Adipocyte (in vitro differentiated cells): ENCODE data around the gene CDH16.
"Not testable (repeated sequence)": the region's sequence is repeated elsewhere in the genome, so short reads cannot be mapped to it uniquely, and the experiment has no call there.

Experiments used
- DNase-seq: peaks from one replicate; pipeline ENCODE4 v3.0.0-alpha.2; 2015; ENCODE audit warnings: low read depth
- H3K27me3 ChIP-seq: replicated peaks from 2 replicates; pipeline ENCODE4 v1.7.0; 2013; ENCODE audit warnings: mild to moderate bottlenecking, low read length, moderate library complexity; ENCODE audit not compliant: control insufficient read depth, insufficient read depth
- H3K36me3 ChIP-seq: 2 replicates; pipeline ENCODE4 v1.7.0; 2013; ENCODE audit warnings: low read length, mild to moderate bottlenecking, moderate library complexity; ENCODE audit not compliant: control insufficient read depth, insufficient read depth, severe bottlenecking
- H3K4me1 ChIP-seq: 2 replicates; pipeline ENCODE4 v1.7.0; 2013; ENCODE audit warnings: mild to moderate bottlenecking, low read length, moderate library complexity; ENCODE audit not compliant: control insufficient read depth, insufficient read depth
- H3K4me3 ChIP-seq: 2 replicates; pipeline ENCODE4 v1.7.0; 2013; ENCODE audit warnings: mild to moderate bottlenecking, low read length, moderate library complexity
- H3K9ac ChIP-seq: 2 replicates; pipeline ENCODE4 v1.7.0; 2013; ENCODE audit warnings: mild to moderate bottlenecking, low read length, moderate library complexity
- H3K9me3 ChIP-seq: 2 replicates; pipeline ENCODE4 v1.7.0; 2013; ENCODE audit warnings: mild to moderate bottlenecking, low read length, moderate library complexity; ENCODE audit not compliant: control insufficient read depth

Gene CDH16, protein sequence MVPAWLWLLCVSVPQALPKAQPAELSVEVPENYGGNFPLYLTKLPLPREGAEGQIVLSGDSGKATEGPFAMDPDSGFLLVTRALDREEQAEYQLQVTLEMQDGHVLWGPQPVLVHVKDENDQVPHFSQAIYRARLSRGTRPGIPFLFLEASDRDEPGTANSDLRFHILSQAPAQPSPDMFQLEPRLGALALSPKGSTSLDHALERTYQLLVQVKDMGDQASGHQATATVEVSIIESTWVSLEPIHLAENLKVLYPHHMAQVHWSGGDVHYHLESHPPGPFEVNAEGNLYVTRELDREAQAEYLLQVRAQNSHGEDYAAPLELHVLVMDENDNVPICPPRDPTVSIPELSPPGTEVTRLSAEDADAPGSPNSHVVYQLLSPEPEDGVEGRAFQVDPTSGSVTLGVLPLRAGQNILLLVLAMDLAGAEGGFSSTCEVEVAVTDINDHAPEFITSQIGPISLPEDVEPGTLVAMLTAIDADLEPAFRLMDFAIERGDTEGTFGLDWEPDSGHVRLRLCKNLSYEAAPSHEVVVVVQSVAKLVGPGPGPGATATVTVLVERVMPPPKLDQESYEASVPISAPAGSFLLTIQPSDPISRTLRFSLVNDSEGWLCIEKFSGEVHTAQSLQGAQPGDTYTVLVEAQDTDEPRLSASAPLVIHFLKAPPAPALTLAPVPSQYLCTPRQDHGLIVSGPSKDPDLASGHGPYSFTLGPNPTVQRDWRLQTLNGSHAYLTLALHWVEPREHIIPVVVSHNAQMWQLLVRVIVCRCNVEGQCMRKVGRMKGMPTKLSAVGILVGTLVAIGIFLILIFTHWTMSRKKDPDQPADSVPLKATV

DNA sequence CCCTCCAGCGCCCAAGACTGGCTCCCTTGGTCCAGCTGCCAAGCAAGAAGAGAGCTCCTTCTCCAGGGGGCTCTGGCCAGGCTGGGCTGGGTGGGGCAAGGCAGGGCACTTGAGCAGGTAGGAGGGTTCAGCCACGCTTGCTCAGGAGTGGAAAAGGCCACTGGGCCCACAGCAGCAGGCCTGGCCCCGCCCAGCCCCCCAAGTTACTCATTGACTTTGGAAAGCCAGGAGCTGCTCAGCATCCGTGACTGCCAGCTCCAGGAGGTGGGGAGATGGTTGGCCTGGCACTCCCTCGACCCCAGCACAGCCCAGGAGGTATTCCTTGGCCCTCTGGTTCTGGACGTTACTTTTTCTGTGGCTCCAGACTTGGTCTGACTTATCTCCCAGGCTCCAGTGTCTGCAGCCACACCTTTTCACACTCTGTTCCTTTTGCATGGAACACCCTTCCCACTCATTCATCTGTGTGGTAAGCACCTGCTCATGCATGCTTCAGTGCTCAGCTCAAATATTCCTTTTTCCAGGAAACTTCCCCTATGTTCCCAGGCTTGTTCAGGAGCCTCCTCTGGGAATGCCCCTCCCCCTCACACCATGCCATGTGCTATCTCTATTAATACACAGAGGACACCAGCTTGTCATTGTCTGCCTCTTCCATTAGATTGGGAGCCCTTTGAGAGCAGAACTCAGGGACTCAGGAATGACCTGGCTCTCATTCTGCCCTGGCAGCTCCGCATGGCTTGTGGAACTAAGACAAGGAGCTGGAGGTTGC lies at the start of gene CDH16:
TSS of gene CDH16 (minus strand) at position 83 of the 766 bp plus-strand sequence. CDS start 820 bp downstream, outside the sequence.
- DNase-seq = no peak
- Histone ChIP-seq H3K4me1 (peaks cover 12% of the 10 kb centered on the region), H3K36me3 (no peaks in the 10 kb centered on the region), H3K4me3 (no peak within 1 kb of the TSS), H3K9ac (no peak within 1 kb of the TSS), H3K9me3 (no peaks in the 10 kb centered on the region), H3K27me3 (peaks cover 56% of the 10 kb centered on the region)

DNA sequence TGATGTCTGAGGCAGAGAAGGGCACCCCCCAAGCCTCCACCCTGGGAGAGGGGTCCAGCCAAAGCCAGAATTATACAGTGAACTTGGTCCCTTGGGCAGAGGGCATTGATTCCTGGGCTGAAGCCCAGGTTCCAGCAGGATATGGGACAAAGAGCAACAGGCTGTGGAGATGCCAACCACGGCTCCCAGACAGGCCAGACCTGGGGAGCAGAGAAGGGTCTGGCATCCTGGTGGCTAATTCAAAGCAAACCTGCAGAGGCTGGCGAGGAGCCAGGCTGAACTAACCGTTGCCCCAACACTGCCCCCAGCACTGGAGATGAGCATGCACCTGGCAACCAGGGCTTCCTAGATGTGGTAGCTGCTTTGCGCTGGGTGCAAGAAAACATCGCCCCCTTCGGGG lies 45.4 kb upstream of the CDH16 start:
- Histone ChIP-seq H3K36me3 (no peaks in the 10 kb centered on the region), H3K4me1 (peaks cover 18% of the 10 kb centered on the region), H3K4me3 (no peak overlapping the region), H3K9ac (no peak overlapping the region), H3K27me3 (peaks cover 31% of the 10 kb centered on the region), H3K9me3 (no peaks in the 10 kb centered on the region)
- DNase-seq = no peak

DNA sequence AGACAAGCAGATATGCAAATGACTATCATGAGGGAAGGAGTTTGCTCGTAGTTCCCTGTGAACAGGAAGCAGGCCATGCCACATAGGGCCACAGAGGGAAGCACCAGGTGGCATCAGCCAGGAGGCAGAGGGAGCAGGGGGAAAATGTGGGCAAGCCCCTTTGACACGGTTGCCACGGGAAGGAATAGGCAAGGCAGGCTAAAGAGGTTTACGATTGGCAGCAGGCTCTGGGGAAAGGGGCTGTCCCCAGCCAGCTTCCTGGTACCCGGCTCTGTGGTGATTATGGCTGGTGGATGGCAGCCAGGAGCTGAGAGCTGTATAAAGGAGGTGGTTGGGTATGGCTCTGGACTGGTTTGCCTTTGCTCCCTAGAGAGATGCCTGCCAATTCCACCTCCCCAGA lies 43.2 kb upstream of the CDH16 start:
- H3K27me3 ChIP-seq = peaks cover 25% of the 10 kb centered on the region
- DNase-seq = no peak
- H3K9ac ChIP-seq = no peak overlapping the region
- no peak overlapping the region for H3K4me3 ChIP-seq
- peaks cover 18% of the 10 kb centered on the region for H3K4me1 ChIP-seq
- H3K36me3 ChIP-seq = no peaks in the 10 kb centered on the region
- no peaks in the 10 kb centered on the region for H3K9me3 ChIP-seq

DNA sequence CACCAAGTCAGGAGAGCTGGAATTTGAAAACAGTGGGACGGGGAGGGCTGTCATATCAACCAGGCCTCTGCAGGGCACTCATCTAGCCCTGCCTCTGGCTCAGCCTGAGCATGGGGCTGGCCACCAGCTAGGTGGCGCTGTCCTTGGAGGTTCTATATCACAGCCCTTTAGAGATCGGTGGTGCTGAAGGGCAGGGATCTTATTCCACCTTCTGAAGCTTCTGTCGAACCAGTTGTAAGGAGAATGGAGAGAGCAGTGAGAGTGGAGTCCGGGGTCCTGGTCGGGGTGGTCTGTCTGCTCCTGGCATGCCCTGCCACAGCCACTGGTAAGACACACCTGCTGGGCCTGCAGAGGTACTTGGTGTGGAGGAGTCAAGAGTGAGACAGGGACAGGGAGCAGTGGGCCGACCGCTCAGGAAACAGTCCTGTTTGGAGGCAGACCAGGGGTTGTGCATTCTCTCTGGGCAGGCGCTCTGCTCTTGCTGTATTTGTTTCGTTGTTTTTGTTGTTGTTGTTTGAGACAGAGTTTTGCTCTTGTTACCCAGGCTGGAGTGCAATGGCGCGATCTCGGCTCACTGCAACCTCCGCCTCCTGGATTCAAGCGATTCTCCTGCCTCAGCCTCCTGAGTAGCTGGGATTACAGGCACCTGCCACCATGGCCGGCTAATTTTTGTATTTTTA lies 42.5 kb upstream of the CDH16 start, which contains the start of gene CES3:
TSS of gene CES3 (plus strand) at position 202 of the 680 bp plus-strand sequence. CDS start at position 244, 42 bp downstream.
- no peaks in the 10 kb centered on the region for H3K9me3 ChIP-seq
- H3K4me3 ChIP-seq = no peak within 1 kb of the TSS
- H3K36me3 ChIP-seq = no peaks in the 10 kb centered on the region
- DNase-seq = peak; percentile 69
- no peak within 1 kb of the TSS for H3K9ac ChIP-seq
- H3K4me1 ChIP-seq = peaks cover 18% of the 10 kb centered on the region
- H3K27me3 ChIP-seq = peaks cover 22% of the 10 kb centered on the region

DNA sequence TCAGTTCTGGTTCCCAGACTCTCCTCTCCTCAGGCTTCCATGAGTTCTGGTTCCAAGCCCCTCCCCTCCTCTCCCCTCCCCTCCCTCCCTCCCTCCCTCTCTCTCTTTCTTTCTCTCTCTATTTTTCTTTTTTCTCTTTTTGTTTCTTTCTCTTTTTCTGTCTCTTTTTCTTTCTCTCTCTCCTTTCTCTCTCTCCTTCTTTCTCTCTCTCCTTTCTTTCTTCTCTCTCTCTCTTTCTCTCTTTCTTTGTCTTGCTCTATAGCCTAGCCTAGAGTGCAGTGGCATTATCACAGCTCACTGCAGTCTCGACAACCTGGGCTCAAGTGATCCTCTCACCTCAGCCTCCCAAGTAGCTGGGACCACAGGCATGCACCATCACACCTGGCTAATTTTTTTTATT lies 41.6 kb upstream of the CDH16 start:
- H3K9me3 ChIP-seq = no peaks in the 10 kb centered on the region
- H3K9ac ChIP-seq = no peak overlapping the region
- H3K4me3 ChIP-seq = no peak overlapping the region
- DNase-seq = no peak
- peaks cover 18% of the 10 kb centered on the region for H3K4me1 ChIP-seq
- H3K36me3 ChIP-seq = no peaks in the 10 kb centered on the region
- H3K27me3 ChIP-seq = peaks cover 15% of the 10 kb centered on the region

DNA sequence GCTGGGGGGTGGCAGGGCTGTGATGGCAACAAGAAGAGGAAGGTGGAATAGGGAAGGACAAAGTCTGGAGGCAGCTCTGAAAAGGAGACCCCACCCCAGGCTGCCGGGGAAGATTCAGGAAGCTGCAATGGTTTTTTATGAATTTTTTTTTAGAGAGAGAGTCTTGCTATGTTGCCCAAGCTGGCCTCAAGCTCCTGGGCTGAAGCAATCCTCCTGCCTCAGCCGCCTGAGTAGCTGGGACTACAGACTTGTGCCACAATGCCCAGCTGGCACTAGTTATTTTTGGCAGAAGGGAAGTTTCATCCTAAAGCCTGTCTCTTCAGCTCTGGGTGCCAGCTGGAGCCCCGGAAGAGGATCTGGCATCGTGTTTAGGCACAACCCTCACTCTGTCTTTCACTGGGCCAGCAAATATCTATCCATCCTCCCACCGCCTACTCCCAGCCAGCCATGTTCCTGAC lies 41.0 kb upstream of the CDH16 start:
- Histone ChIP-seq H3K4me3 (no peak overlapping the region), H3K27me3 (peaks cover 9% of the 10 kb centered on the region), H3K9me3 (no peaks in the 10 kb centered on the region), H3K36me3 (no peaks in the 10 kb centered on the region), H3K4me1 (peaks cover 18% of the 10 kb centered on the region), H3K9ac (no peak overlapping the region)
- DNase-seq = no peak

DNA sequence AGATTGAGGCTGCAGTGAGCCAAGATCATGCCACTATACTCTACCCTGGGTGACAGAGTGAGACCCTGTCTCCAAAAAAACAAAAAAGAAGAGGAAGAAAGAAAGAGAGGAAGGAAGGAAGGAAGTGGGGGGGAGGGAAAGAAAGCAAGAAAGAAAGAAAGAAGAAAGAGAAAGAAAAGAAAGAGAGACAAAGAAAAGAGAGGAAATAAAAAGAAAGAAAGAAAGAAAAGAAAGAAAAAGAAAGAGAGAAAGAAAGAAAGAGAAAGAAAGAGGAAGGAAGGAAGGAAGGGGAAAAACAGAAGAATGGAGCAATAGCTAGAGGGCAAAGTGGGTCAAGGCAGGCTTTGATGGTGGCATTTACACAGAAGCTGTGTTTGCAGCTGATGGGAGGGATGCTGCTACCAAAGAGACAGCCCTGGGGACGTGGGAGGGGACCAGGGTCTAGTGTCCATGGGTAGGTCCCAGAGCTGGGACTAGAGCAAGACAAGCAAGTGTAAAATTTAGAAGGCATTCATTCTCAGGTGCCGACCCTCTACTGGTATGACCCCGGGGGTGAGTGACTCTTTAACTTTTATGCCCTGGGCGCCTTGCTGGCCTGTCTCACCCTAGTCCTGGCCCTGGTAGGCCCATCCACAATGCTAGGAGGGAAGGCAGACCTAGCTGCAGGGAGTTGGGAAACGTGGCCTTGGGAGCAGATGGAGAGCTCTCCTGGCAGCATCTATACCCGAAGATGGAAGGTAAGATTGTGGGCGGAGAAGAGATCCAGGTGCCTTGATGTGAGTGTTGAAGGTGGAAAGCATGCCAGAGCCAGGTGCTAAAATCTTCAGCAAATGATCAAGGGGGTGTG lies 40.4 kb upstream of the CDH16 start:
- Histone ChIP-seq H3K27me3 (peaks cover 3% of the 10 kb centered on the region), H3K4me3 (no peak overlapping the region), H3K9me3 (no peaks in the 10 kb centered on the region)

DNA sequence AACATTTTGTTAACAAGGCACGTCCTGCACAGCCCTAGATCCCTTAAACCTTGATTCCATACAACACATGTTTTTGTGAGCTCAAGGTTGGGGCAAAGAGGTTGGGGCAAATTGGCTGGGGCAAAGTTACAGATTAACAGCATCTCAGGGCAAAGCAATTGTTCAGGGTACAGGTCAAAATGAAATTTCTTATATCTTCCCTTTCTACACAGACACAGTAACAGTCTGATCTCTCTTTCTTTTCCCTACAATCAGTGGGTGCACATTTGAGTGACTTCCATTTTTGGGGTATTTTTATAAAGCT lies 37.4 kb upstream of the CDH16 start:
- DNase-seq, H3K4me1 ChIP-seq, H3K27me3 ChIP-seq, H3K4me3 ChIP-seq, H3K36me3 ChIP-seq, H3K9me3 ChIP-seq, H3K9ac ChIP-seq: not testable (repeated sequence)

More for the DNA sequence above, 40.4 kb upstream of the CDH16 start:
- no peaks in the 10 kb centered on the region for H3K36me3 ChIP-seq
- H3K9ac ChIP-seq = no peak overlapping the region
- H3K4me1 ChIP-seq = peaks cover 12% of the 10 kb centered on the region
- DNase-seq = no peak

DNA sequence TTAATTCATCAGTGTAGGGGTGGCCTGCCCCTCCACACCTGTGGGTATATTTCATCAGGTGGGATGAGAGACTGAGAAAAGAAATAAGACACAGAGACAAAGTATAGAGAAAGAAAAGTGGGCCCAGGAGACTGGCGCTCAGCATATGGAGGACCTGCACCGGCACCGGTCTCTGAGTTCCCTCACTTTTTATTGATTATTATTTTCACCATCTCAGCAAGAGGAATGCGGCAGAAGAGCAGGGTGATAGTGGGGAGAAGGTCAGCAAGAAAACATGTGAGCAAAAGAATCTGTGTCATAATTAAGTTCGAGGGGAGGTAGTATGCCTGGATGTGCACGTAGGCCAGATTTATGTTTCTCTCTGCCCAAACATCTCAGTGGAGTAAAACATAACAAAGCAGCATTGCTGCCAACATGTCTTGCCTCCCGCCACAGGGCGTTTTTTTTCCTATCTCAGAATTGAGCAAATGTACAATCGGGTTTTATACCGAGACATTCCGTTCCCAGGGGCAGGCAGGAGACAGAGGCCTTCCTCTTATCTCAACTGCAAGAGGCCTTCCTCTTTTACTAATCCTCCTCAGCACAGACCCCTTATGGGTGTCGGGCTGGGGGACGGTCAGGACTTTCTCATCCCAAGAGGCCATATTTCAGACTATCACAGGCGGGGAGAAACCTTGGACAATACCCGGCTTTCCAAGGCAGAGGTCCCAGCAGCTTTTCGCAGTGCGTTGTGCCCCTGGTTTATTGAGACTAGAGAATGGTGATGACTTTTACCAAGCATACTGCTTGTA lies 36.9 kb upstream of the CDH16 start:
- not testable (repeated sequence) for DNase-seq, H3K4me3 ChIP-seq, H3K36me3 ChIP-seq

More for the DNA sequence above, 36.9 kb upstream of the CDH16 start:
- H3K4me1 ChIP-seq, H3K9ac ChIP-seq, H3K9me3 ChIP-seq, H3K27me3 ChIP-seq: not testable (repeated sequence)
